Peyer's patch (tissue), 4 donors: ENCODE measurements around the gene JOSD2.

Experiments used
- CTCF ChIP-seq, 6 experiments: fragments of 450-650 bp in 4 of 6; fragments of 200-600 bp in 2 of 6; sonication (generic) in 1 of 6; IDR thresholded peaks; one replicate each; pipeline ENCODE4 v1.5.1; 2017 to 2019; ENCODE audit warnings: antibody characterized with exemption in 6 of 6, mild to moderate bottlenecking in 3 of 6, moderate library complexity in 1 of 6
- POLR2A ChIP-seq, 2 donors: fragments of 450-650 bp; IDR thresholded peaks; one replicate each; pipeline ENCODE4 v1.5.1; 2017; ENCODE audit warnings: antibody characterized with exemption in 2 of 2, mild to moderate bottlenecking in 2 of 2, moderate library complexity in 2 of 2

- TF ChIP-seq CTCF (IDR thresholded peaks at IDR 0.05) (no peak), POLR2A (IDR thresholded peaks at IDR 0.05) (no peak)
Observed at GRCh38 chr19:50490411-50490811, 20.6 kb downstream of the JOSD2 start.
